ENCODE results near the gene CITED2.

GRCh38 chr6:139406577-139407343 is 32.3 kb upstream of the CITED2 start:
- TF ChIP-seq, protein P1, sequence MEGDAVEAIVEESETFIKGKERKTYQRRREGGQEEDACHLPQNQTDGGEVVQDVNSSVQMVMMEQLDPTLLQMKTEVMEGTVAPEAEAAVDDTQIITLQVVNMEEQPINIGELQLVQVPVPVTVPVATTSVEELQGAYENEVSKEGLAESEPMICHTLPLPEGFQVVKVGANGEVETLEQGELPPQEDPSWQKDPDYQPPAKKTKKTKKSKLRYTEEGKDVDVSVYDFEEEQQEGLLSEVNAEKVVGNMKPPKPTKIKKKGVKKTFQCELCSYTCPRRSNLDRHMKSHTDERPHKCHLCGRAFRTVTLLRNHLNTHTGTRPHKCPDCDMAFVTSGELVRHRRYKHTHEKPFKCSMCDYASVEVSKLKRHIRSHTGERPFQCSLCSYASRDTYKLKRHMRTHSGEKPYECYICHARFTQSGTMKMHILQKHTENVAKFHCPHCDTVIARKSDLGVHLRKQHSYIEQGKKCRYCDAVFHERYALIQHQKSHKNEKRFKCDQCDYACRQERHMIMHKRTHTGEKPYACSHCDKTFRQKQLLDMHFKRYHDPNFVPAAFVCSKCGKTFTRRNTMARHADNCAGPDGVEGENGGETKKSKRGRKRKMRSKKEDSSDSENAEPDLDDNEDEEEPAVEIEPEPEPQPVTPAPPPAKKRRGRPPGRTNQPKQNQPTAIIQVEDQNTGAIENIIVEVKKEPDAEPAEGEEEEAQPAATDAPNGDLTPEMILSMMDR (IDR thresholded peaks at IDR 0.05), result no peak
- TF ChIP-seq POLR2A (IDR thresholded peaks at IDR 0.05), result no peak

All from body of pancreas (tissue), 4 donors.